Ovary (tissue), 10 donors: ENCODE results near the gene KRTAP1-1. TPM values are rescaled to one million over a fixed set of nuclear protein-coding genes. Genes with fewer than 3 reads are reported as not detected.
"Not testable (repeated sequence)": the region's sequence is repeated elsewhere in the genome, so short reads cannot be mapped to it uniquely, and the experiment has no call there.

Source experiments
- DNase-seq, 5 donors: peaks; one replicate each; pipeline ENCODE4 v3.0.0-alpha.2; 2019 to 2020
- H3K27ac ChIP-seq, 2 donors: fragments of 200-600 bp; one replicate each; pipeline versions ENCODE4 v1.5.1 to v1.8.0; 2019 to 2022
- H3K27me3 ChIP-seq: fragments of 200-600 bp; one replicate; pipeline ENCODE4 v1.8.0; 2022
- H3K36me3 ChIP-seq: fragments of 200-600 bp; sonication (generic); one replicate; pipeline ENCODE4 v1.5.1; 2019
- H3K4me1 ChIP-seq: one replicate; pipeline ENCODE4 v1.8.1; 2013; ENCODE audit warnings: mild to moderate bottlenecking, moderate library complexity; ENCODE audit not compliant: insufficient read depth
- H3K4me3 ChIP-seq: fragments of 200-600 bp; sonication (generic); one replicate; pipeline ENCODE4 v1.5.1; 2017
- H3K9me3 ChIP-seq, 2 donors: fragments of 200-600 bp in 1 of 2; sonication (generic) in 1 of 2; one replicate each; pipeline versions ENCODE4 v1.5.1 to v1.8.1; 2013 to 2019; ENCODE audit warnings: mild to moderate bottlenecking in 1 of 2, moderate library complexity in 1 of 2
- EP300 ChIP-seq: sonication (generic); formaldehyde crosslinking; IDR thresholded peaks from one replicate; pipeline ENCODE4 v1.6.1; 2017; ENCODE audit warnings: antibody characterized with exemption
- POLR2A ChIP-seq: fragments of 450-650 bp; IDR thresholded peaks from one replicate; pipeline ENCODE4 v1.6.1; 2017; ENCODE audit warnings: antibody characterized with exemption, mild to moderate bottlenecking, moderate library complexity
- WGBS, 3 donors: extraction: QIAGEN DNeasy Blood & Tissue Kit in 1 of 3; methylation state at CpG; one replicate each; pipeline versions ENCODE4 v1.1.5 to v1.1.7; 2013 to 2017; 5-methylcytosine and 5-hydroxymethylcytosine counted together
- intact Hi-C, 4 donors: fragments of 100-400 bp; cut with DNase I; formaldehyde crosslinking; loops; one replicate each; pipeline versions ENCODE4 v1.11.0 to v1.15.1; 2022 to 2023
- long read RNA-seq, 3 donors: library from polyadenylated mRNA in 2 of 3; unstranded in 2 of 3; transcript quantifications; one replicate each; pipeline ENCODE4 v2.0.0 and lab custom pipeline, GENCODE V29; 2021 to 2026
- polyA plus RNA-seq, 2 donors: library from polyadenylated mRNA; stranded (reverse); fragments of 200-250 nt in 1 of 2; fragments of 350-450 nt in 1 of 2; fragmentation: Illumina TruSeq in 1 of 2; extraction: RNeasy Lipid Tissue Mini Kit (QIAGEN cat#74804) in 1 of 2; gene quantifications; one replicate each; pipeline ENCODE4 v1.2.3, GENCODE V29; 2013 to 2014
- total RNA-seq, 7 donors: library from RNA; depleted of rRNA in 2 of 7; stranded (reverse); fragments of >200 nt in 2 of 7; fragmentation: NEBNext Ultra II Directional in 3 of 7; extraction: Animal tissue kit (Norgen Biotek cat#: 25700) in 3 of 7; gene quantifications; one replicate each; pipeline versions ENCODE4 v1.1.0 to v1.2.4, GENCODE V29; 2016 to 2023
- TF ChIP-seq, protein P1 (sequence below), 3 donors: fragments of 450-650 bp in 2 of 3; fragments of 200-600 bp in 1 of 3; IDR thresholded peaks; one replicate each; pipeline versions ENCODE4 v1.5.1 to v1.8.0; 2016 to 2022; ENCODE audit warnings: antibody characterized with exemption in 3 of 3, mild to moderate bottlenecking in 1 of 3
- donor health status: DM: no; HTN: no; CAD: no; lungs with moderate emphysema.
- donor health status: DM: no; HTN: no; CAD: no.
- donor health status: Bipolar disorder and iron deficiency.
- donor health status: DM: yes; HTN: yes; CAD: no.
- donor health status: DM: no; HTN: no; CAD: no.
- donor health status: DM: yes; HTN: yes; CAD: no.

The KRTAP1-1 gene, protein sequence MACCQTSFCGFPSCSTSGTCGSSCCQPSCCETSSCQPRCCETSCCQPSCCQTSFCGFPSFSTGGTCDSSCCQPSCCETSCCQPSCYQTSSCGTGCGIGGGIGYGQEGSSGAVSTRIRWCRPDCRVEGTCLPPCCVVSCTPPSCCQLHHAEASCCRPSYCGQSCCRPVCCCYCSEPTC
- total RNA-seq, result not detected
- polyA plus RNA-seq, result not detected
- long read RNA-seq, donor 1, result 0 reads
- long read RNA-seq, donor 2, result 0 reads
- long read RNA-seq, donor 3, result 0 reads

DNA sequence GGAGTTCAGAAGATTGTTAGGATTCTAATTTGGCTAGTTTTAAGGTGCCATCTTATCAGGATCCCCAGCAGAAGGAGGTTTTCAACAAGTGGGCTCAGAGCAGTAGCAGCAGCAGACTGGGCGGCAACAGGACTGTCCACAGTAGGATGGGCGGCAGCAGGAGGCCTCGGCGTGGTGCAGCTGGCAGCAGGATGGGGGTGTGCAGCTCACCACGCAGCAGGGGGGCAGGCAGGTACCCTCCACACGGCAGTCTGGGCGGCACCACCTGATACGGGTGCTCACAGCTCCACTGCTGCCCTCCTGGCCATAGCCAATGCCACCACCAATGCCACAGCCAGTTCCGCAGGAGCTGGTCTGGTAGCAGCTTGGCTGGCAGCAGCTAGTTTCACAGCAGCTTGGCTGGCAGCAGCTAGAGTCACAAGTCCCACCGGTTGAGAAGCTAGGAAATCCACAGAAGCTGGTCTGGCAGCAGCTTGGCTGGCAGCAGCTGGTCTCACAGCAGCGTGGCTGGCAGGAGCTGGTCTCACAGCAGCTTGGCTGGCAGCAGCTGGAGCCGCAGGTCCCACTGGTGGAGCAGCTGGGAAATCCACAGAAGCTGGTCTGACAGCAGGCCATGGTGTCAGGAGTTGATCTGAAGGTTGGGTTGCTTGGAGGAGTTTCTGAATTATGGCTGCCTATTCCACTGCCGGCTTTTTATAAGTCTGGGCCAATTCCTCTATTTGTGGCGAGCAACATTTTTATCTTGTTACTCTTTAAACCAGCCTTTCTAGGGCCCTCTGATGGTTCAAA is at the start of gene KRTAP1-1:
KRTAP1-1 (minus strand) TSS at position 668 of the 789 bp plus-strand sequence; CDS start at position 615, 53 bp downstream.
- H3K27me3 ChIP-seq, H3K4me3 ChIP-seq, H3K27ac ChIP-seq, DNase-seq, H3K9me3 ChIP-seq, H3K36me3 ChIP-seq, H3K4me1 ChIP-seq, intact Hi-C loops: not testable (repeated sequence)
- WGBS, 3 donors, result 75 to 83% (median 76%) methylated on average over 14 of the region's 14 CpGs

DNA sequence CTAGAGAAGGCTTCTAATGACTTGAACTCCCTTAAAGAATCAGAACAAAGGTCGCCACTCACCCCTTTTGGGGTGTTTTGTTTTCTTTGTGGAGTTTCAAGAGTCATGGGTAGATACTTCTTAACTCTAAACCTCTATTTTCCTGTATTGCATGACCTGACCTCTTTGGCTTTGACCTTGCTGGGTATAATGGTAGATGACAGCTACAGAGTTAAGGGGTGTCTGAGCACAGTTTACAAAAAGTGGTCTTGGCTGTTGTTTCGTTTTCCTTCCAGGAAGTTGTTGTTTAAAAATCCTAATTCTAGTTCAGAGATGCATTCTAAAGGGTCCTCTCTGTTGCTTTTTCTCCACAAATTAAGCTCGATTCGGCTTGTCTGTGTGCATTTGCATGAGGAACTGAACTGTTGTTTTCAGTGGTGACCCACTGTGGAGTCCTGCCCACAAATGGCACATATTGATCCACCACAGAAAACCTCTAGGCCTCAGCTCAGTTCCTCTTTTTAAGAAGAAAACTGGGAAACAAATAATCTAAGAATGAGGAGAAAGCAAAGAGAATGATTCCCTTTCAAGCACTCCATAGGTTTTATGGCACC is 47.6 kb upstream of the KRTAP1-1 start:
- DNase-seq, intact Hi-C loops, H3K36me3 ChIP-seq, H3K27me3 ChIP-seq, H3K27ac ChIP-seq, H3K4me1 ChIP-seq, H3K9me3 ChIP-seq, H3K4me3 ChIP-seq: not testable (repeated sequence)
- 42 to 56% (median 42%) methylated on average over 4 of the region's 4 CpGs for WGBS, 3 donors

DNA sequence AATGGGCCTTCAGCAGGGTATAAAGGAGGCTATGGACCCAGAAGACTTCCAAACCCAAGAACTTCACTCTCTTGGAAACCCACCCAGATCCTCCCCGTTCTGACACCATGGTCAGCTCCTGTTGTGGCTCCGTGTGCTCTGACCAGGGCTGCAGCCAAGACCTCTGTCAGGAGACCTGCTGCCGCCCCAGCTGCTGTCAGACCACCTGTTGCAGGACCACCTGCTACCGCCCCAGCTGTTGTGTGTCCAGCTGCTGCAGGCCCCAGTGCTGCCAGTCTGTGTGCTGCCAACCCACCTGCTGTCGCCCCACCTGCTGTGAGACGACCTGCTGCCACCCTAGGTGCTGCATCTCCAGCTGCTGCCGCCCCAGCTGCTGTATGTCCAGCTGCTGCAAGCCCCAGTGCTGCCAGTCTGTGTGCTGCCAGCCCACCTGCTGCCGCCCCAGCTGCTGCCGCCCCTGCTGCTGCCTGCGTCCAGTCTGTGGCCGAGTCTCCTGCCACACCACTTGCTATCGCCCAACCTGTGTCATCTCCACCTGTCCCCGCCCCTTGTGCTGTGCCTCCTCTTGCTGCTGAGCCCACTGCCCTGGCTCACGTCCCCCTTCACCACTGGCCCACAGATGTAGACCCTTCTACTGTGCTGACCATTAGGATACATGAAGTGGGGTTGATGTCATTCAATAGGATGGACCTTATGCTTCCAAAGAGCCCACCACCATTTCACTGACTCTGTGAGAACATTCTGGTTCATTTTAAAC is 43.0 kb upstream of the KRTAP1-1 start, which contains the start of gene KRTAP4-7:
KRTAP4-7 (plus strand) TSS at position 51 of the 757 bp plus-strand sequence; CDS start at position 108, 57 bp downstream.
- WGBS, 3 donors, result 60 to 72% (median 71%) methylated on average over 7 to 11 of the region's 14 CpGs
- H3K4me1 ChIP-seq, H3K4me3 ChIP-seq, H3K36me3 ChIP-seq, H3K27me3 ChIP-seq, DNase-seq, intact Hi-C loops, H3K27ac ChIP-seq, H3K9me3 ChIP-seq: not testable (repeated sequence)

DNA sequence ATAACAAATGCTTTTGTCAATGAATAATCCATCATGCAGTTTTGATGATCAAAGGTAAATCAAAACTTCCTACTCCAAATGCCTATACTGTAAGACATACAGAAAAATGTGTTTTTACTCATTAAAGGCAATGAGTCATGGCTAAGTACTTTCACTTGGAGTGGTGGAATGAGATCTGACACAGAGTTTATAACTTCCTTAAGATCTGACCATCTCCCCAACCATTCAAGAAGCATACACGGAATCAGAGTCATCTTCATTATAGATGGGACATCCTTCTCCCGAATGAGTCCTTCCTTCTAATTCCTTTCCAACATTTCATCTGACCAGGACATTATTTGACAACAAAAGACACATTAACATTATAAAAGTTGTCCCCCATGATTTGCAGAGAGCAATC is 42.2 kb upstream of the KRTAP1-1 start:
- H3K27ac ChIP-seq, H3K4me1 ChIP-seq, H3K27me3 ChIP-seq, intact Hi-C loops, H3K9me3 ChIP-seq, H3K36me3 ChIP-seq, DNase-seq, H3K4me3 ChIP-seq: not testable (repeated sequence)
- 80 to 86% (median 82%) methylated on average over 2 of the region's 2 CpGs for WGBS, 3 donors

DNA sequence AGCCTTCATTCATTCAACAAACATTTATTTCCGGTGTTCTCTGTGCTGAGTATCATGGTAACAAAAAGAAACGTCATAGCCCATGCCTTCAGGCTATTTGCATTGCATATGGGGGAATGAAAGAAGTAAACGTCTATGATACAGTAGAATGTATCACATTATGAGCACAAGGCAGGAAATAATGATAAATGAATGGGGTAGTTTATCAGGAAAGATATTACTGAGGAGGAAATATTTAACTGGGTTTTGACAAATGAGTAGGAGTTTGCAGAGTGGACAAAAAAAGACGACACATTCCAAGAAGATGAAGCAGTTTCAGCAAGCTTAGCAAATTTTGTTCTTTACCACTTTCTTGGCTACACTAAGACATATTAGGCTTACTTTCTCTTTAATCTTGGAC is 41.4 kb upstream of the KRTAP1-1 start:
- H3K4me3 ChIP-seq, result no peak overlapping the region
- WGBS, 3 donors, result 37 to 50% (median 47%) methylated on average over 4 of the region's 4 CpGs
- TF ChIP-seq EP300, result no peak
- no peak for TF ChIP-seq POLR2A
- TF ChIP-seq, protein P1, sequence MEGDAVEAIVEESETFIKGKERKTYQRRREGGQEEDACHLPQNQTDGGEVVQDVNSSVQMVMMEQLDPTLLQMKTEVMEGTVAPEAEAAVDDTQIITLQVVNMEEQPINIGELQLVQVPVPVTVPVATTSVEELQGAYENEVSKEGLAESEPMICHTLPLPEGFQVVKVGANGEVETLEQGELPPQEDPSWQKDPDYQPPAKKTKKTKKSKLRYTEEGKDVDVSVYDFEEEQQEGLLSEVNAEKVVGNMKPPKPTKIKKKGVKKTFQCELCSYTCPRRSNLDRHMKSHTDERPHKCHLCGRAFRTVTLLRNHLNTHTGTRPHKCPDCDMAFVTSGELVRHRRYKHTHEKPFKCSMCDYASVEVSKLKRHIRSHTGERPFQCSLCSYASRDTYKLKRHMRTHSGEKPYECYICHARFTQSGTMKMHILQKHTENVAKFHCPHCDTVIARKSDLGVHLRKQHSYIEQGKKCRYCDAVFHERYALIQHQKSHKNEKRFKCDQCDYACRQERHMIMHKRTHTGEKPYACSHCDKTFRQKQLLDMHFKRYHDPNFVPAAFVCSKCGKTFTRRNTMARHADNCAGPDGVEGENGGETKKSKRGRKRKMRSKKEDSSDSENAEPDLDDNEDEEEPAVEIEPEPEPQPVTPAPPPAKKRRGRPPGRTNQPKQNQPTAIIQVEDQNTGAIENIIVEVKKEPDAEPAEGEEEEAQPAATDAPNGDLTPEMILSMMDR (IDR thresholded peaks at IDR 0.05), result no peak

DNA sequence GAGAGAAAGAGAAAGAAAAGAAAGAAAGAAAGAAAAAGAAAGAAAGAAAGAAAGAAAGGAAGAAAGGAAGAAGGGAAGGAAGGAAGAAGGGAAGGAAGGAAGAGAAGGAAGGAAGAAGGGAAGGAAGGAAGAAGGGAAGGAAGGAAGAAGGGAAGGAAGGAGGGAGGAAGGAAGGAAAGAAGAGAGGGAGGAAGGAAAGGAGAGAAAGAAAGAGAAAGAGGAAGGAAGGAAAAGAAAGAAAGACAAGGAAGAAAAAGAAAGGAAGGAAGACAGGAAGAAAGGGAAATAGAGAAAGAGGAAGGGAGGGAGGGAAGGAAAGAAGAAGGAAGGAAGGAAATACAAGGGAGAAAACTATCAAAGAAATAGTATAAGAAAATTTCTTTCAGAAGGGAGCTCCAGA is 35.5 kb upstream of the KRTAP1-1 start:
- DNase-seq, result no peak

More for the DNA sequence above, 41.4 kb upstream of the KRTAP1-1 start:
- no peak for DNase-seq
- Histone ChIP-seq H3K27ac (no peak overlapping the region), H3K4me1 (no peaks in the 10 kb centered on the region), H3K27me3 (no peaks in the 10 kb centered on the region), H3K36me3 (no peaks in the 10 kb centered on the region), H3K9me3 (no peaks in the 10 kb centered on the region)
- intact Hi-C loops, result no loop called here

More for the DNA sequence above, 35.5 kb upstream of the KRTAP1-1 start:
- H3K36me3 ChIP-seq, result no peaks in the 10 kb centered on the region
- no peak overlapping the region for H3K4me3 ChIP-seq
- no peaks in the 10 kb centered on the region for H3K4me1 ChIP-seq
- no peaks in the 10 kb centered on the region for H3K9me3 ChIP-seq
- H3K27me3 ChIP-seq, result no peaks in the 10 kb centered on the region
- H3K27ac ChIP-seq, result no peak overlapping the region
- TF ChIP-seq, protein P1 (IDR thresholded peaks at IDR 0.05), result no peak
- TF ChIP-seq POLR2A (no peak), EP300 (no peak)
- intact Hi-C loops, result no loop called here
